ENCODE results near the gene PIEZO2.

GRCh38 chr18:10669441-10670100 lies 479.8 kb downstream of the PIEZO2 start:
- TF ChIP-seq CTCF (IDR thresholded peaks at IDR 0.05) (no peak), POLR2A (IDR thresholded peaks at IDR 0.05) (no peak), EP300 (IDR thresholded peaks at IDR 0.05) (no peak)

All from upper lobe of left lung (tissue), 4 donors.